T-cell (primary cell): ENCODE measurements around the gene ITPR3. TPM values are rescaled to one million over a fixed set of nuclear protein-coding genes. Genes with fewer than 3 reads are reported as not detected.

ENCODE experiments used
- ATAC-seq, 4 experiments: fragments of 200-7000 bp in 3 of 4; fragments of 150-1000 bp in 1 of 4; cut with Tn5 transposase; replicated peaks in 1 of 4; 1 replicate in 3 of 4; 2 replicates in 1 of 4; pipeline ENCODE4 v1.10.0; 2021; ENCODE audit warnings: moderate library complexity in 3 of 4, mild to moderate bottlenecking in 2 of 4, moderate number of reproducible peaks in 1 of 4
- CTCF ChIA-PET, 2 donors: fragments of 300-600 bp; sonication (Branson Sonifier 250); formaldehyde crosslinking; loops; one replicate each; lab custom pipeline; 2022; ENCODE audit warnings: antibody characterized with exemption in 2 of 2; lab: Charles Lee
- POLR2A ChIA-PET, 2 donors: fragments of 300-600 bp; sonication (Branson Sonifier 250); formaldehyde crosslinking; loops; one replicate each; lab custom pipeline; 2022; ENCODE audit warnings: antibody characterized with exemption in 2 of 2; lab: Charles Lee
- DNase-seq, 35 experiments: peaks; one replicate each; pipeline versions ENCODE4 v3.0.0 to v3.0.0-alpha.2; 2013 to 2023
- H3K27ac ChIP-seq: one replicate; pipeline ENCODE4 v1.5.1; 2013; ENCODE audit warnings: low read length
- H3K27me3 ChIP-seq, 2 experiments: replicated peaks in 1 of 2; 1 replicate in 1 of 2; 2 replicates in 1 of 2; pipeline versions ENCODE4 v1.6.1 to v1.7.0; 2013; ENCODE audit warnings: low read length in 1 of 2, mixed read lengths in 1 of 2; ENCODE audit not compliant: control insufficient read depth in 2 of 2, insufficient read depth in 2 of 2; ENCODE audit errors: extremely low read depth in 1 of 2
- H3K36me3 ChIP-seq, 2 donors: 1 replicate in 1 of 2; 2 replicates in 1 of 2; pipeline versions ENCODE4 v1.6.1 to v1.7.0; 2013; ENCODE audit warnings: low read length in 1 of 2; ENCODE audit not compliant: control insufficient read depth in 2 of 2, insufficient read depth in 1 of 2; ENCODE audit errors: extremely low read depth in 1 of 2
- H3K4me1 ChIP-seq, 2 experiments: 1 replicate in 1 of 2; 2 replicates in 1 of 2; pipeline versions ENCODE4 v1.6.1 to v1.7.0; 2013; ENCODE audit warnings: low read length in 2 of 2, mixed read lengths in 1 of 2; ENCODE audit not compliant: insufficient read depth in 2 of 2, control insufficient read depth in 1 of 2; ENCODE audit errors: extremely low read depth in 1 of 2
- H3K4me3 ChIP-seq, 2 donors: 1 replicate in 1 of 2; 2 replicates in 1 of 2; pipeline versions ENCODE4 v1.5.1 to v1.7.0; 2013; ENCODE audit warnings: mild to moderate bottlenecking in 2 of 2, low read length in 1 of 2, moderate library complexity in 1 of 2; ENCODE audit not compliant: control insufficient read depth in 1 of 2; ENCODE audit errors: extremely low read depth in 1 of 2
- H3K9me3 ChIP-seq: 2 replicates; pipeline ENCODE4 v1.7.0; 2013
- H3K27ac Mint-ChIP-seq, 2 donors: one replicate each; pipeline ENCODE4 v1.8.0; 2020 to 2021; ENCODE audit warnings: mild to moderate bottlenecking in 2 of 2, mixed read lengths in 2 of 2
- H3K27me3 Mint-ChIP-seq, 2 donors: one replicate each; pipeline ENCODE4 v1.8.0; 2021 to 2022; ENCODE audit warnings: mixed read lengths in 2 of 2
- H3K36me3 Mint-ChIP-seq: one replicate; pipeline ENCODE4 v1.8.0; 2021; ENCODE audit warnings: mixed read lengths
- H3K4me1 Mint-ChIP-seq, 3 donors: one replicate each; pipeline ENCODE4 v1.8.0; 2020 to 2022; ENCODE audit warnings: mixed read lengths in 3 of 3, mild to moderate bottlenecking in 1 of 3
- H3K4me3 Mint-ChIP-seq, 3 donors: one replicate each; pipeline ENCODE4 v1.8.0; 2020 to 2022; ENCODE audit warnings: mild to moderate bottlenecking in 3 of 3, mixed read lengths in 3 of 3, moderate library complexity in 3 of 3
- H3K9me3 Mint-ChIP-seq, 3 donors: one replicate each; pipeline ENCODE4 v1.8.0; 2020 to 2022; ENCODE audit warnings: mixed read lengths in 3 of 3
- WGBS: methylation state at CpG from one replicate; pipeline ENCODE4 v1.1.5; 2013; ENCODE audit warnings: missing lambda C conversion rate; ENCODE audit not compliant: insufficient coverage; 5-methylcytosine and 5-hydroxymethylcytosine counted together
- total RNA-seq, 35 experiments: library from RNA in 6 of 35; stranded (reverse) in 6 of 35; fragments of 120-200 nt in 1 of 35; gene quantifications; one replicate each; pipeline versions ENCODE4 v1.2.1 to v1.2.4 and lab custom pipeline; 2013 to 2026

Gene ITPR3
- total RNA-seq, 5 donors from 2014 or later (not counting 1 experiment from before 2014, with no cell fraction given): 49.2 to 63.6 (median 62.4) TPM

DNA sequence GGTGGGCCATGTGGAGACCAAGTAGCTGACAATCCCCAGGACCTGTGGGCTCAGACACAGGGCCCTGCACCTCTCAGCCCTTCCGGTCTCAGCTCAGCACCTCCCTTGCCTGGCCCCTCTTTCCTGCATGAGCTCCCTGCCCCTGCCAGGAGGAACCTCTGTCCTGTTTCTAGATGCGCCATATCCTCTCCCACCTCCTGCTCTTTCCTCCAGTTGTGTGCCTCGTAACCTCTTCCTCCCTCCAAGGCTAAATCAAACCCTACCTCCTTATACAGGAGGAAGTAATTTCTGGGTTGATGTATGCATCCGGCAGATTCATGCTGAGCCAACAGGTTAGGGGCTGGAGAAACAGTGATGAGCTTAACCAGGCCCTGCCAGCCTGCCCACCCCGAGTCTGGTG lies 30.9 kb downstream of the ITPR3 start:
- ATAC-seq: no peak
- 100% methylated on average over 1 of the region's 5 CpGs for WGBS
- Mint-ChIP-seq H3K9me3 (no peaks in the 10 kb centered on the region), H3K27me3 (no peaks in the 10 kb centered on the region), H3K27ac (no peak overlapping the region), H3K36me3 (peaks cover 18% of the 10 kb centered on the region), H3K4me3 (no peak overlapping the region), H3K4me1 (peaks cover 4 to 13% (median 8%) of the 10 kb centered on the region in 3 donors)
- POLR2A ChIA-PET: no interaction called here
- Histone ChIP-seq H3K9me3 (no peaks in the 10 kb centered on the region), H3K4me1 (no peaks in the 10 kb centered on the region), H3K27ac (no peak overlapping the region), H3K36me3 (peaks cover 22 to 61% of the 10 kb centered on the region in 2 donors), H3K27me3 (no peaks in the 10 kb centered on the region), H3K4me3 (no peak overlapping the region)
- DNase-seq: no peak
- CTCF ChIA-PET: no interaction called here

DNA sequence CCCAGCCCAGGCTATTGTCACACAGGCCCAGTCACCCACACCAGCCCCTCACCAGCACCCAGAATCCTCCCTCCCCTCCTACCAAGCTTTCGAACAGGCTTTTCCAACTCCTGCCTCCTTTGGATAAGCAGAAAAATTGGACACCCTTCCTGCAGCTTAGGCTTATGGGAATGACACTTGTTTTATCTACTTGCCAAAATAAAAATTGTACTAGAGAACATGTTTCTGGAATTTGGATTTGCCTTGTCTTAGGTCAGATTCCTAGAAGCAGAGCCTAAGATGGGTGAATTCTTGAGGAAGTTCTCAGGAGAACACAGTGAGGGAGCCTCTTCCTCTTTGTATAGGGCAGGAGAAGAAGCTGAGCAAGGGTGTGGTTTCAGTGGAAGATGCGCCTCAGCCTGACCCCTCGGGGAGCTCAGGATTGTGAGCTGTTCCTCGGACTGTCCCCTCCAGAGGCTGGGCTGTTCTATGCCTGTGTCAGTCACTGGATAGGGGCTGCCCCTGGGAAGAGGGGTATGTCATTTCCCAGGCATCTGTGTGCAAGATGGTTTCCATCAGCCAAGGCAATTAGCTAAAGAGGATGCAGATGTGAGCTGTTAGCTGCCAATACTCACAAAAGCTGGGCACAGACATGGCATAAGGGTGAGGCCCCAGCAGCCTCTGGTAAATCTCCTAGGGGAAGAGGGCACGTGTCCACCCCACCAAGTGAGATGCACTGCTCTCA lies 33.9 kb downstream of the ITPR3 start:
- no peak for DNase-seq
- POLR2A ChIA-PET: interaction anchor here in 1 of 2 donors (0.7 kb wide), 1 partner anchor 267 kb away, joined by 3 read pairs; no protein-coding TSS in a partner anchor
- WGBS: 79% methylated on average over 4 of the region's 5 CpGs

DNA sequence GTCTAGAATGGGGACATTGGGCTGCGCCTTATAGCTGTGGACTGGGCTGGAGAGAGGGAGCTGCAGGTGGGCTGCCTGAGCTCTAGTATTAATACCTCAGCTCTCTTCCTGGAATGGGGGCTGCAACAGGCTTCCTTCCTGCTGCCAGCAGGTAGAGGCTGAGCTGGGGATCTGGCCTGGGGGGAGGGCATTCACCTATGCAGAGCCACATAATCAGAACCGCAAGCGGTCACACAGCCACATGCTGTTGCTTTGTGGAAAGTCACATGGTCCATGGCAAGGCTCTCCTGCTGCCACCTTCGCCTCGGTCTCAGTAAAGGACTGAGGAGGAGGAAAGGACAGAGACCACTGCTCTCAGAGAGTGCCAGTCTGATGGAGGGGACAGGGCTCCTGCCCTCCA lies 35.7 kb downstream of the ITPR3 start:
- ATAC-seq: no peak
- H3K4me1 ChIP-seq: no peaks in the 10 kb centered on the region
- WGBS: no CpG with 5 or more reads among the region's 5 CpGs
- H3K27me3 Mint-ChIP-seq: no peaks in the 10 kb centered on the region
- no peaks in the 10 kb centered on the region for H3K27me3 ChIP-seq
- peaks cover 15 to 64% of the 10 kb centered on the region in 2 donors for H3K36me3 ChIP-seq
- peaks cover 15% of the 10 kb centered on the region for H3K36me3 Mint-ChIP-seq
- no peak overlapping the region for H3K27ac Mint-ChIP-seq
- H3K4me3 Mint-ChIP-seq: no peak overlapping the region
- H3K9me3 ChIP-seq: no peaks in the 10 kb centered on the region
- no peak for DNase-seq
- no peak overlapping the region for H3K4me3 ChIP-seq
- no peaks in the 10 kb centered on the region for H3K9me3 Mint-ChIP-seq
- no peak overlapping the region for H3K27ac ChIP-seq
- ChIA-PET CTCF (no interaction called here), POLR2A (no interaction called here)
- no peaks in the 10 kb centered on the region for H3K4me1 Mint-ChIP-seq

More for the DNA sequence above, 33.9 kb downstream of the ITPR3 start:
- ATAC-seq: no peak
- Histone ChIP-seq H3K27me3 (no peaks in the 10 kb centered on the region), H3K27ac (no peak overlapping the region), H3K4me1 (no peaks in the 10 kb centered on the region), H3K36me3 (peaks cover 8 to 65% of the 10 kb centered on the region in 2 donors), H3K4me3 (no peak overlapping the region), H3K9me3 (no peaks in the 10 kb centered on the region)
- no peak overlapping the region for H3K4me3 Mint-ChIP-seq
- H3K36me3 Mint-ChIP-seq: peaks cover 20% of the 10 kb centered on the region
- H3K4me1 Mint-ChIP-seq: peaks cover 3 to 5% (median 4%) of the 10 kb centered on the region in 3 donors
- no peaks in the 10 kb centered on the region for H3K9me3 Mint-ChIP-seq
- no peak overlapping the region for H3K27ac Mint-ChIP-seq
- CTCF ChIA-PET: interaction anchor here in 1 of 2 donors (1.0 kb wide), 1 partner anchor 70 kb away, joined by 3 read pairs; no protein-coding TSS in a partner anchor
- no peaks in the 10 kb centered on the region for H3K27me3 Mint-ChIP-seq

DNA sequence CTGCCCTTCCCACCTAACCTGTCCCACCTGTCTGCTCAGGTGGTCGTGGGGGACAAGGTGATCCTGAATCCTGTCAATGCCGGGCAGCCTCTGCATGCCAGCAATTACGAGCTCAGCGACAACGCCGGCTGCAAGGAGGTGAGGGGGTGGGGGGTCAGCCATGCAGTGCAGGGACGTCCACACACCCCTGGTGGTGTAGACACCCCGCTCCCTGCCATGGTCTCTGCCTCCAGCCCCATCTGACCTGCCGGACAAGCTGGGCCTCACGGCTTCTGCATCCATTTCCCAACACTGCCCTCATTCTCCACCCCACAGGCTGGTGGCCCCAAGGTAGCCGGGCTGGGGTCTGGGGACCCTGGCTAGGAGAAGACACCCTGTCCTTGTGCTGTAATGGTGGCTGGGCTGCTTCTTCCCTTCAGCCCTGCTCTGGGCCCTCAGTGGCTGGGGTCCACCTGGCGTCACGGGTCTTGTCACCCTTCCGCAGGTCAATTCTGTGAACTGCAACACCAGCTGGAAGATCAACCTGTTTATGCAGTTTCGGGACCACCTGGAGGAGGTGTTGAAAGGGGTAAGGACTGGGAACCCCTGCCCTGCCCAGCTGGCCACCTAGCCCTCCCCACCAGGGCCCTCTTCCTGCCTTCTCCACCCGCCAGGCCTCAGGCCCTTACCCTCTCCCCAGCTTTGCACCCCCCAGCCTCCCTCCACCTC lies 38.0 kb downstream of the ITPR3 start:
- H3K27me3 ChIP-seq: no peaks in the 10 kb centered on the region
- Mint-ChIP-seq H3K4me3 (no peak overlapping the region), H3K36me3 (peaks cover 21% of the 10 kb centered on the region), H3K4me1 (no peaks in the 10 kb centered on the region), H3K9me3 (no peaks in the 10 kb centered on the region), H3K27ac (no peak overlapping the region), H3K27me3 (no peaks in the 10 kb centered on the region)
- H3K9me3 ChIP-seq: no peaks in the 10 kb centered on the region
- no peak overlapping the region for H3K27ac ChIP-seq
- no peak overlapping the region for H3K4me3 ChIP-seq
- WGBS: 96% methylated on average over 5 of the region's 16 CpGs
- POLR2A ChIA-PET: interaction anchor here in 1 of 2 donors (0.6 kb wide), 1 partner anchor 156 kb away, joined by 5 read pairs; no protein-coding TSS in a partner anchor
- no peak for DNase-seq
- ATAC-seq: no peak
- peaks cover 19 to 66% of the 10 kb centered on the region in 2 donors for H3K36me3 ChIP-seq
- no peaks in the 10 kb centered on the region for H3K4me1 ChIP-seq
- CTCF ChIA-PET: no interaction called here

DNA sequence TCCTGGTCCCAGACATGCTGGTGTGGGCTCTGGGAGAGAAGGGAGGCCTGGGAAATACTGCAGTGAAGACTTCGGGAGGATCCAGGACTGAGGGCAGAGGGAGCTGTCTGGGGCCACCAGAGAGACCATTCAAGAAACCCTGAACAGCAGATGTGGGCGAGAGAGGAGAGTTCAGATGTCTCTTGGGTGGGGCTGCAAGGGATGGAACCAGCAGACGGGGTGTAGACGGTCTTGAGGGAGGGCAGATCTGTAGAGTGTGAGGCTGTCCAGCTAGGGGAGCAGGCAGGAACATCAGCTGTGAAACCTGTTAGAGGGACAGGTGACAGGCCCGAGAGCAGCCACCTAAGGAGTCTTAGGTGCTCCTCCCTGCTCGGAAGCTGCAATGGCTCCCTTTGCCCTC lies 38.9 kb downstream of the ITPR3 start:
- Mint-ChIP-seq H3K4me3 (no peak overlapping the region), H3K27ac (no peak overlapping the region), H3K27me3 (no peaks in the 10 kb centered on the region), H3K9me3 (no peaks in the 10 kb centered on the region), H3K4me1 (no peaks in the 10 kb centered on the region), H3K36me3 (peaks cover 26% of the 10 kb centered on the region)
- ATAC-seq: no peak
- CTCF ChIA-PET: no interaction called here
- no peak for DNase-seq
- Histone ChIP-seq H3K27ac (no peak overlapping the region), H3K27me3 (no peaks in the 10 kb centered on the region), H3K4me1 (no peaks in the 10 kb centered on the region), H3K9me3 (no peaks in the 10 kb centered on the region), H3K36me3 (peaks cover 16 to 66% of the 10 kb centered on the region in 2 donors), H3K4me3 (no peak overlapping the region)
- 94% methylated on average over 4 of the region's 6 CpGs for WGBS
- POLR2A ChIA-PET: no interaction called here

DNA sequence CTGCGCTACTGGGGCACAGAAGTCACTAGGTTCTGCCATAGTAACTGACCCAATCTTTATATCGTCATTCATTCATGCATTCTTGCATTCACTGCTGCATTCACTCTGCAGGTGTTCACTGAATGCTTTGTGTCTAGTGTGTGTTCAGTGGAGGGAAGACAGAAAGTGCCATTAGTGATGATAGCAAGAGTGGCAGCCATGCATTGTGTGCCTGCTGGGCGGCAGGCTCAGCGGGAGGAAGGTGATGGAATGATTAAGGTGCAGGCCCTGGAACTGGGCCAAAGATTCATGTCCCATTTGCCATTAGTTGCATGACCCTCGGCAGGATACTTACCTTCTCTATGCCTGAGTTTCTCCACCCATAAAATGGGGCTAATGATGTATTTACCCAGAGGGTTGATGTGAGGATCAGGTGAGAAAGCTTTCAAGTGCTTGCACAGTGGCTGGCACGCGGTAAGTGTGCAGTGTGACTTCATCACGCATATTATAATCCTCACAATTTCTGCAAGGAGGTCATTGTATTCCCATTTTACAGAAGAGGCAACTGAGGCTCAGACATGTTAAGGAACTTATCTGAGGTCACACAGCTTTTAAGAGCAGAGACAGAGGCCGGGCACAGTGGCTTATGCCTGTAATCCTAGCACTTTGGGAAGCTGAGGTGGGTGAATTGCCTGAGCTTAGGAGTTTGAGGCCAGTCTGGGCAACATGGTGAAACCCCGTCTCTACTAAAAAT lies 40.1 kb downstream of the ITPR3 start:
- no peaks in the 10 kb centered on the region for H3K4me1 ChIP-seq
- no peaks in the 10 kb centered on the region for H3K9me3 ChIP-seq
- no peak for DNase-seq
- H3K4me3 ChIP-seq: no peak overlapping the region
- H3K27me3 ChIP-seq: no peaks in the 10 kb centered on the region
- no peak overlapping the region for H3K27ac ChIP-seq
- 100% methylated on average over 1 of the region's 10 CpGs for WGBS
- ChIA-PET POLR2A (no interaction called here), CTCF (no interaction called here)
- peaks cover 16 to 69% of the 10 kb centered on the region in 2 donors for H3K36me3 ChIP-seq
- ATAC-seq: no peak
- no peak overlapping the region for H3K27ac Mint-ChIP-seq
- H3K36me3 Mint-ChIP-seq: peaks cover 27% of the 10 kb centered on the region
- no peaks in the 10 kb centered on the region for H3K4me1 Mint-ChIP-seq
- H3K4me3 Mint-ChIP-seq: no peak overlapping the region
- H3K9me3 Mint-ChIP-seq: no peaks in the 10 kb centered on the region
- H3K27me3 Mint-ChIP-seq: no peaks in the 10 kb centered on the region
